ENCODE measurements around the gene KIF19.

DNA sequence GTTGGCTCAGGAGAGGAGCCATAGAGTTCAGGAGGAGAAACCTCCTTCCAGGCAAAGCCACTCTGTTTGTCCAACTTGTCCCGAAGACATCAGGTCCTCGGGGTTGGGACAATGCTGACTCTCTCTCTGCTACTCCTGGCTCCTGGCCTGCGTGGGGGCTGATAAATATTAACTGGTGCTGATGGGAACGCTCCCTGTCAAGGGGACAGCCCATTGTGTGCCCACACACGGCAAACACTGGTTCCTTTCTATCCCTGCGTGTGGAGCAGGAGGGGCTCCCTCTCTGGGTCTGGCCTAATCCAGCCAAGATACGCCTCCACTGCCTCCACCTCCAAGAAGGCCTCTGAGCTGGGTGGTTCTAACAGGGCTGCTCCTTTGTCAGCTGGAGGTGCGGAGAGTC, 4.4 kb downstream of the KIF19 start:
- TF ChIP-seq, protein P1, sequence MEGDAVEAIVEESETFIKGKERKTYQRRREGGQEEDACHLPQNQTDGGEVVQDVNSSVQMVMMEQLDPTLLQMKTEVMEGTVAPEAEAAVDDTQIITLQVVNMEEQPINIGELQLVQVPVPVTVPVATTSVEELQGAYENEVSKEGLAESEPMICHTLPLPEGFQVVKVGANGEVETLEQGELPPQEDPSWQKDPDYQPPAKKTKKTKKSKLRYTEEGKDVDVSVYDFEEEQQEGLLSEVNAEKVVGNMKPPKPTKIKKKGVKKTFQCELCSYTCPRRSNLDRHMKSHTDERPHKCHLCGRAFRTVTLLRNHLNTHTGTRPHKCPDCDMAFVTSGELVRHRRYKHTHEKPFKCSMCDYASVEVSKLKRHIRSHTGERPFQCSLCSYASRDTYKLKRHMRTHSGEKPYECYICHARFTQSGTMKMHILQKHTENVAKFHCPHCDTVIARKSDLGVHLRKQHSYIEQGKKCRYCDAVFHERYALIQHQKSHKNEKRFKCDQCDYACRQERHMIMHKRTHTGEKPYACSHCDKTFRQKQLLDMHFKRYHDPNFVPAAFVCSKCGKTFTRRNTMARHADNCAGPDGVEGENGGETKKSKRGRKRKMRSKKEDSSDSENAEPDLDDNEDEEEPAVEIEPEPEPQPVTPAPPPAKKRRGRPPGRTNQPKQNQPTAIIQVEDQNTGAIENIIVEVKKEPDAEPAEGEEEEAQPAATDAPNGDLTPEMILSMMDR (conservative IDR thresholded peaks at IDR 0.05): no peak
- no peak for TF ChIP-seq EZH2 (IDR thresholded peaks at IDR 0.05; ENCODE audit: low read depth)
